Ovary (tissue), 3 donors: ENCODE measurements around the gene ATP5F1A.

ENCODE experiments used
- CTCF ChIP-seq, 3 donors: fragments of 450-650 bp in 2 of 3; fragments of 200-600 bp in 1 of 3; IDR thresholded peaks; one replicate each; pipeline versions ENCODE4 v1.5.1 to v1.8.0; 2016 to 2022; ENCODE audit warnings: antibody characterized with exemption in 3 of 3, mild to moderate bottlenecking in 1 of 3
- EP300 ChIP-seq: sonication (generic); formaldehyde crosslinking; IDR thresholded peaks from one replicate; pipeline ENCODE4 v1.6.1; 2017; ENCODE audit warnings: antibody characterized with exemption
- POLR2A ChIP-seq: fragments of 450-650 bp; IDR thresholded peaks from one replicate; pipeline ENCODE4 v1.6.1; 2017; ENCODE audit warnings: antibody characterized with exemption, mild to moderate bottlenecking, moderate library complexity
- donor health status: DM: no; HTN: no; CAD: no.

- TF ChIP-seq CTCF (IDR thresholded peaks at IDR 0.05) (no peak), POLR2A (no peak), EP300 (no peak)
Measured at GRCh38 chr18:46096651-46097300, 1.3 kb downstream of the ATP5F1A start.
